ENCODE measurements around the gene L2HGDH.
A peak's percentile ranks its signal among the peaks of the same experiment; 100 is the strongest.

The L2HGDH gene

DNA sequence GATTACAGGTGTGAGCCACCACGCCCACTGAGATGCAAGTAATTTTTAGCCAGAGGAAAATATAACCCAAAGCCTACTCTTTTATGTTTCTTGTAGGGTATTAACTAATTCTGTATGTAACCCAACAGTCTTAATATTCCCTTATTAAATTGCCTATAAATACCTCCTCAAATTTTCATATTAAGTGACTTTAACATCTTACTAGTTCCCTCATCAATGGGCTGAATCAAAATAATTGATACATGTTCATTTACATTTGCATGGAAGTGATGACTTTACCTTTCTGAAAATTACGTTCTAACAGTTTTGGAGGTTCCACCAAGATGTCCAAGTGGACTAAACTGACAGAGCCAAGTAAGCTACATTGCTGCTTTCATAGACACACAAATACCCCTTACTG lies 83.7 kb downstream of the L2HGDH start:
- Mint-ChIP-seq H3K4me1 (ENCODE audit: low read depth in 2 of 2) (peaks cover 37 to 56% of the 10 kb centered on the region in 2 donors), H3K36me3 (ENCODE audit: insufficient read depth) (peaks cover 16% of the 10 kb centered on the region), H3K4me3 (no peak overlapping the region), H3K27ac (no peak overlapping the region), H3K9me3 (no peaks in the 10 kb centered on the region), H3K27me3 (no peaks in the 10 kb centered on the region)
- ATAC-seq (replicated peaks) (no peak), DNase-seq (no peak)

DNA sequence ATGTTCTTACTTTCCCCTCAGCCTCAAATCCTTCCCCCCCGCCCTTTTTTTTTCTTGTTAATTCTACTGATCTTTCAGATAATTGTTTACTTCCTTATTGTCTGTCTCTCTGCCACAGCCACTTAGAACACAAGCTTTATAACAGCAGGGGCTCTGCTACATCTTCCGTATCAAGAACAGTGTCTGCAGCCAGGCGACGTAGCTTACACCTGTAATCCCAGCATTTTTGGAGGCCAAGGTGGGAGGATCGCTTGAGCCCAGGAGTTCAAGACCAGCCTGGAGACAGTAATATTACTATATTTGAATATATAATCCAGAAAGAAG lies 86.1 kb downstream of the L2HGDH start:
- no peaks in the 10 kb centered on the region for H3K9me3 Mint-ChIP-seq
- H3K4me3 Mint-ChIP-seq, result no peak overlapping the region
- H3K27ac Mint-ChIP-seq, result peak overlapping the region; percentile 62 to 87
- no peak for DNase-seq
- H3K36me3 Mint-ChIP-seq (ENCODE audit: insufficient read depth), result peaks cover 19% of the 10 kb centered on the region
- peaks cover 42 to 69% of the 10 kb centered on the region in 2 donors for H3K4me1 Mint-ChIP-seq (ENCODE audit: low read depth in 2 of 2)
- H3K27me3 Mint-ChIP-seq, result no peaks in the 10 kb centered on the region
- no peak for ATAC-seq (replicated peaks)

DNA sequence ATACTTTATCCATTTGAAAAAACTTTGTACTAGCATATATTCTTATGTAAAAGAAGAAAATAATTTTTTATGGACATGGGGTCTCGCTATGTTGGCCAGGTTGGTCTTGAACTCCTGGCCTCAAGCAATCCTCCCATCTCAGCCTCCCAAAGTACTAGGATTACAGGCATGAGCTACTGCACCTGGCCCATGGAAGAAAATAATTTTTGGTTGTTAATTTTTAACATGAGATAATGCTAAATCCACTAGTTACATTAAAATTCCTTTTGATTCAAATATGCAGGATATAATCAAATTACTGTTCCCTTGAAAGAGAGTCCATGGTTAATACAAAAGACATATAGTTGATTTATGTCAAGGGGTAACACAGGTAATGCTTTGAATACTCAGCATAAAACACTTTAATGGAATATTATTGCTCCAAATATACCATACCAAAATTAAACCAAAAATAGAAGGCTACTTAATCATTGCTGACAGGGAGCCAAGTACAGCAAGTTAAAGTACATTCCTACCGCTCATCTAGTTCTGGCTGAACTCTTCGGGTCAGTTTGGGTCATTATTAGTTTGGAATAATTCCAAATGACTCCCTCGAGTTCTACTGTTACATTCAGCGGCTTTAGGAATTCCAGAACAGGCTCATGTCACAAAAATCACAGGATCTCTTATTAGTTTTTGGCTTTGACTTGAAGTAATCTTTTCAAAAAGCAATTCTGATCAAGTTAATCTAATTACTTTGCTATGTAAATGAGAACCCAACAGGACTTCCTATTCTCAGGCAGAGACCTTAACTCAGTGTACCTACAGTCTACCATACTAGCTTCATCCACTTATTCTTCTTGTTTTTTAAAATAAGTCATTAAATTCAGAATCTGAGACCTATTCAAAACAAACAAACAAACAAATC lies 86.7 kb downstream of the L2HGDH start:
- peaks cover 13% of the 10 kb centered on the region for H3K36me3 Mint-ChIP-seq (ENCODE audit: insufficient read depth)
- ATAC-seq (replicated peaks) (no peak), DNase-seq (no peak)
- H3K9me3 Mint-ChIP-seq, result no peaks in the 10 kb centered on the region
- H3K4me3 Mint-ChIP-seq, result no peak overlapping the region
- H3K4me1 Mint-ChIP-seq (ENCODE audit: low read depth in 2 of 2), result peaks cover 40 to 67% of the 10 kb centered on the region in 2 donors
- no peaks in the 10 kb centered on the region for H3K27me3 Mint-ChIP-seq
- peak overlapping the region in 1 of 2 donors; percentile 62 for H3K27ac Mint-ChIP-seq

DNA sequence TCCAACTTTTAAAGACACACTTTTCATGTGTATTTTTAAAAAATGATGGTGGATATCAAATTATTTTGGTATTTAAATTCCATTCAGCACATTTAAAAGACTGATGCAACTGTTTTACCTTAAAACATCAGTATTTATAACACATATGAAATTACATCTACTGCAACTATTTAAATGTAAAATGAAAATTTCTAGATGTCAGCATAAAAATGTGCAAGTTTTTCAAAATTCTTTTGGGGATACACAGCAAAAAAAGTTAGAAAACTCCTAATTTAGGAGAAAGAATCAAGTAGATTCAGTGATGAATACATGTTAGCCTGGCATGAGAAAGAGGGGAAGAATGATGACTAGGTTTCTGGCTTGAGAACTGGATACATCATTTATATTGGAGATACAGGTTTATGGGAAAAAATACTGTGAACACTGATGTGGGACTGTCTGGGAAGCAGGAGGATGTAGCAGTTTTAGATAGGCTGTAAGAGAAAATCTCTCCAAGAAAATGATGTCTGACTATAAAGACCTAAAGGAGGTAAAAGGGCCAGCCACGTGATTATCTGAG lies 89.9 kb downstream of the L2HGDH start:
- Mint-ChIP-seq H3K27me3 (no peaks in the 10 kb centered on the region), H3K27ac (peak overlapping the region; percentile 8 to 36), H3K36me3 (ENCODE audit: insufficient read depth) (peaks cover 12% of the 10 kb centered on the region), H3K4me1 (ENCODE audit: low read depth in 2 of 2) (peaks cover 33 to 60% of the 10 kb centered on the region in 2 donors), H3K9me3 (no peaks in the 10 kb centered on the region), H3K4me3 (peak overlapping the region in 1 of 2 donors; percentile 23)
- ATAC-seq (replicated peaks) (no peak), DNase-seq (no peak)

DNA sequence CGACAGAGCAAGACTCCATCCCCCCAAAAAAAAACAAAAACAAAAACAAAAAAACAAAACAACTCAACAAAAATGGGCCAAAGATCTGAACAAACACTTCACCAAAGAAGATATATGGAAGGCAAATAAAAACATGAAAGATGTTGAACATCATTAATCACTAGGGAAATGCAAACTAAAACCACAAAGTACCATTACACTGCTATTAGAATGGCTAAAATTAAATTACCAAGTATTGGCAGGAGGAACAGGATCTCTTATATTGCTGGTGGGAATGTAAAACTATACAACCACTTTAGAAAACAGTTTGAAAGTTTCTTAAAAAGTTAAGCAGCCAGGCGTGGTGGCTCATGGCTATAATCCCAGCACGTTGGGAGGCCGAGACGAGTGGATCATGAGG lies 93.5 kb downstream of the L2HGDH start:
- Mint-ChIP-seq H3K27ac (no peak overlapping the region), H3K36me3 (ENCODE audit: insufficient read depth) (peaks cover 12% of the 10 kb centered on the region), H3K4me1 (ENCODE audit: low read depth in 2 of 2) (peaks cover 19 to 37% of the 10 kb centered on the region in 2 donors), H3K4me3 (no peak overlapping the region), H3K9me3 (no peaks in the 10 kb centered on the region), H3K27me3 (no peaks in the 10 kb centered on the region)
- ATAC-seq (replicated peaks) (no peak), DNase-seq (no peak)

DNA sequence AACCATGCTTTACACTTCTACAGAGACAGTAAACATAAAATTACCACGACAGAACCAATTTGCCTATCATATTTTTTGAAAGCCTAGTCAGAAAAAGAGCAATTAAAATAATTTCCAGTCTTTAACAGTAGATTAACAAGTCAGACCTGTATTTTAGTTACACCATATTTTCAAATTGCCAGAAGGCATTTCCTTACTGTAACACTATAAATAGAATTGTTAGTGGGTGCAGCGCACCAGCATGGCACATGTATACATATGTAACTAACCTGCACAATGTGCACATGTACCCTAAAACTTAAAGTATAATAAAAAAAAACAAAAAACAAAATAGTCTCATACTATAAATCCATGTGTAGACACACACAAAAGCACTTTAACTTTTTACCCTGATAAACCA lies 96.6 kb downstream of the L2HGDH start:
- Mint-ChIP-seq H3K27me3 (no peaks in the 10 kb centered on the region), H3K4me3 (no peak overlapping the region), H3K36me3 (ENCODE audit: insufficient read depth) (peaks cover 9% of the 10 kb centered on the region), H3K27ac (no peak overlapping the region), H3K9me3 (no peaks in the 10 kb centered on the region), H3K4me1 (ENCODE audit: low read depth in 2 of 2) (peaks cover 12 to 30% of the 10 kb centered on the region in 2 donors)
- DNase-seq, result no peak
- ATAC-seq (replicated peaks), result no peak

DNA sequence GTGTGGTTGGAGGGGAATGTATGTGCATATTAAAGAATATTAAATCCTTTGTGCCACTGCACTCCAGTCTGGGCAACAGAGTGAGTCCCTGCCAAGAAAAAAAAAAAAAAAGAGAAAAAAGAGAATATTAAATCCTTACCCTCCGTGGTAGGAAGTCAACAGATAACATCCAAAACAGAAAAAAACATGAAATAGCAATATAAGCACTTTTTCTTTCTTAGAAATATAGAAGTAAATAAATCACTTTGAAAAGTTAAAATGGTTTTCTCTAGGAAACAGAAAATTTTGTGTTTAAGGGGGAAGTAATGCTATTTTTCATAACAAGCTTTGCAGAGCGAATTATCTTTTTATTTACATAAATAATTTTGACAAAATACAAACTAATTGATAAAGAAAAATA lies 98.2 kb downstream of the L2HGDH start:
- H3K27ac Mint-ChIP-seq, result no peak overlapping the region
- DNase-seq (no peak), ATAC-seq (replicated peaks) (no peak)
- peaks cover 9 to 27% of the 10 kb centered on the region in 2 donors for H3K4me1 Mint-ChIP-seq (ENCODE audit: low read depth in 2 of 2)
- no peaks in the 10 kb centered on the region for H3K9me3 Mint-ChIP-seq
- H3K27me3 Mint-ChIP-seq, result no peaks in the 10 kb centered on the region
- H3K36me3 Mint-ChIP-seq (ENCODE audit: insufficient read depth), result peaks cover 9% of the 10 kb centered on the region
- H3K4me3 Mint-ChIP-seq, result no peak overlapping the region

DNA sequence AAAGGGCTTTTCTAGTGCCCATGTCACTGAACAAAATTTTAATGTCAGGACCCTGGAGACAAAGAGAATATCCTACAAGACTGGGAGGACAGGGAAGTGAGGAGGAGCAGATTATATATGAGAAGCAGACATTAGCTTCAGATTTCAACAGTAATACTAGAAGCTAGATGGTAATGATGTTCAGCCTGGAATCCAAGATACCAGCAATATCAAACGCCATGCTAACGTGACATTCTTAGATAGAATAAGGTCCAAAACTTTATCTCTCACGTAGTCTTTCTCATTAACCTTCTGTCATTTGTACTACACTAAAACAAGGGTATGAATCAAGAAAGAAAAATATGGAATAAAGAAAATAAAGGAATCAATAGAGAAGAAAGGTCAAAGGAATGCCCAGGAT lies 99.3 kb downstream of the L2HGDH start:
- no peak overlapping the region for H3K27ac Mint-ChIP-seq
- H3K4me3 Mint-ChIP-seq, result no peak overlapping the region

DNA sequence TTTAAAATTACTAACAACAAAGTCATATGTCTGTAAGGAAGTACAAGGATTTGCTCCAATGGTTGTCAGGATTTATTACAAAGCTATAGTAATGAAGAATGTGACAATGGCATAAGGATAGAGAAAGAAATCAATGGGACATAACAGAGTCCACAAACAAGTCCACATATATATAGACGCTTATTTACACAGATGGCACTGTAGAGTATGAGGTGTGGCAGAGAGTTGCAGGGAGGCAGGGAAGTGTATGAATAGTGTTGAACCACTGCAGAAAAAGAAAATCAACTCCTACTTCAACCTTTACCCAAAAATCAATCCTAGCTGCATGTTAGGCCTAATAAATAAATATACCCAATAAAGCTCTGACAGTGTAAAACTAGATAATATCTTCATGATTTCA lies 102.0 kb downstream of the L2HGDH start:
- H3K4me3 Mint-ChIP-seq, result no peak overlapping the region
- peaks cover 9 to 35% of the 10 kb centered on the region in 2 donors for H3K4me1 Mint-ChIP-seq (ENCODE audit: low read depth in 2 of 2)
- no peak for ATAC-seq (replicated peaks)
- no peaks in the 10 kb centered on the region for H3K27me3 Mint-ChIP-seq
- no peak for DNase-seq
- peaks cover 14% of the 10 kb centered on the region for H3K36me3 Mint-ChIP-seq (ENCODE audit: insufficient read depth)
- no peaks in the 10 kb centered on the region for H3K9me3 Mint-ChIP-seq
- H3K27ac Mint-ChIP-seq, result no peak overlapping the region

More for the DNA sequence above, 99.3 kb downstream of the L2HGDH start:
- DNase-seq, result no peak
- H3K4me1 Mint-ChIP-seq (ENCODE audit: low read depth in 2 of 2), result peaks cover 7 to 32% of the 10 kb centered on the region in 2 donors
- H3K9me3 Mint-ChIP-seq, result no peaks in the 10 kb centered on the region
- H3K27me3 Mint-ChIP-seq, result no peaks in the 10 kb centered on the region
- H3K36me3 Mint-ChIP-seq (ENCODE audit: insufficient read depth), result peaks cover 7% of the 10 kb centered on the region
- ATAC-seq (replicated peaks), result no peak

DNA sequence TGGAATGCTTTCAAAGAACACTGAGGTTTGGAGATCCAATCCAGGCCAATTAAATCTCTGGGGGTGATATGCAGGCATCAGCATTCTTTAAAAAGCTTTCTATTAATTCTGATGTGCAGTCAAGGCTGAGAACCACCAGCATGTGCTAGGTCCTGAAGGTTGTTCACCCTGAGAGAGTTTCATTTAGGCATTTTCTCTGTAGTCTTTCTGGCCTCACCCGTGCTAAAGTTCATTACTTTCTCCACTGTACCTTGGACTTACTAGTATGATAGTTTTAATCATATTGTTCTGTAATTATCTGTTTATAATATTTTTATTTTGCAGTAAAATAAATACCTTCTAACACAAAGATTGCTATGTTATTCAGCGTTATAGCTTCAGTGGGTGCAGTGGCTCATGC lies 113.5 kb downstream of the L2HGDH start:
- Mint-ChIP-seq H3K27ac (no peak overlapping the region), H3K36me3 (ENCODE audit: insufficient read depth) (peaks cover 37% of the 10 kb centered on the region), H3K4me3 (no peak overlapping the region), H3K27me3 (no peaks in the 10 kb centered on the region), H3K4me1 (ENCODE audit: low read depth in 2 of 2) (no peaks in the 10 kb centered on the region), H3K9me3 (no peaks in the 10 kb centered on the region)
- DNase-seq (no peak), ATAC-seq (replicated peaks) (no peak)

DNA sequence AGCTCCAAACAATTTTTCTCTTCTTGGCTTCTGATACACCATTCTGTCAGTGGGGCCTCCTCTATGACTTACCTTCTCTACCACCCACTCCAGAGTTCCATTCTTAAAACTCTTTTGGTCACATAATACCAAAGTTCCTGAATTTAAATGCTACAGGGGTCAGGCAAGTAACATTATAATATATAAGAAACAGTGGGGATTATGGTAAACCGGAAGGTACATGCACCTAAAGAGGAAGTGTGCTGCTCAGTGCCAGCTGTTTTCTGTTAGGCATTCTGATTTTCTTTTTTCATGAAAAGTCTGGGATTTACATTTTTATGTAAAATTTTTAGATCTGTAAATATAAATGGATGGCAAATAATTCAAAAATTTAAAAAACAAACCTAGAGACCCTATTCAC lies 120.5 kb downstream of the L2HGDH start:
- no peaks in the 10 kb centered on the region for H3K9me3 Mint-ChIP-seq
- DNase-seq (no peak), ATAC-seq (replicated peaks) (no peak)
- H3K27me3 Mint-ChIP-seq, result no peaks in the 10 kb centered on the region
- no peak overlapping the region for H3K4me3 Mint-ChIP-seq
- H3K36me3 Mint-ChIP-seq (ENCODE audit: insufficient read depth), result peaks cover 39% of the 10 kb centered on the region
- no peaks in the 10 kb centered on the region for H3K4me1 Mint-ChIP-seq (ENCODE audit: low read depth in 2 of 2)
- no peak overlapping the region for H3K27ac Mint-ChIP-seq
